Mesodermal cell (in vitro differentiated cells): ENCODE data around the gene CRYBG2.
A peak's percentile ranks its signal among the peaks of the same experiment; 100 is the strongest.
"Not testable (repeated sequence)": the region's sequence is repeated elsewhere in the genome, so short reads cannot be mapped to it uniquely, and the experiment has no call there.

Experiments
- H3K27ac ChIP-seq: 2 replicates; pipeline ENCODE4 v1.7.0; 2013; ENCODE audit warnings: mild to moderate bottlenecking, low read depth, low read length, moderate library complexity; ENCODE audit not compliant: severe bottlenecking
- H3K36me3 ChIP-seq: 2 replicates; pipeline ENCODE4 v1.7.1; 2013; ENCODE audit warnings: mild to moderate bottlenecking, low read length, moderate library complexity; ENCODE audit not compliant: control insufficient read depth, insufficient read depth
- H3K4me1 ChIP-seq: one replicate; pipeline ENCODE4 v1.7.1; 2013; ENCODE audit warnings: mild to moderate bottlenecking, low read length; ENCODE audit not compliant: insufficient read depth, control insufficient read depth, poor library complexity, severe bottlenecking
- H3K4me3 ChIP-seq: 2 replicates; pipeline ENCODE4 v1.7.0; 2013; ENCODE audit warnings: low read length, control low read depth, mild to moderate bottlenecking; ENCODE audit not compliant: insufficient read depth, poor library complexity, severe bottlenecking; ENCODE audit errors: extremely low read depth
- H3K9me3 ChIP-seq: 2 replicates; pipeline ENCODE4 v1.7.1; 2013; ENCODE audit warnings: mild to moderate bottlenecking, low read length, moderate library complexity; ENCODE audit not compliant: control insufficient read depth
- WGBS, 2 experiments: methylation state at CpG; one replicate each; pipeline ENCODE4 v1.1.5; 2013; ENCODE audit warnings: missing lambda C conversion rate in 2 of 2; ENCODE audit not compliant: insufficient coverage in 2 of 2; 5-methylcytosine and 5-hydroxymethylcytosine counted together

The CRYBG2 gene

DNA sequence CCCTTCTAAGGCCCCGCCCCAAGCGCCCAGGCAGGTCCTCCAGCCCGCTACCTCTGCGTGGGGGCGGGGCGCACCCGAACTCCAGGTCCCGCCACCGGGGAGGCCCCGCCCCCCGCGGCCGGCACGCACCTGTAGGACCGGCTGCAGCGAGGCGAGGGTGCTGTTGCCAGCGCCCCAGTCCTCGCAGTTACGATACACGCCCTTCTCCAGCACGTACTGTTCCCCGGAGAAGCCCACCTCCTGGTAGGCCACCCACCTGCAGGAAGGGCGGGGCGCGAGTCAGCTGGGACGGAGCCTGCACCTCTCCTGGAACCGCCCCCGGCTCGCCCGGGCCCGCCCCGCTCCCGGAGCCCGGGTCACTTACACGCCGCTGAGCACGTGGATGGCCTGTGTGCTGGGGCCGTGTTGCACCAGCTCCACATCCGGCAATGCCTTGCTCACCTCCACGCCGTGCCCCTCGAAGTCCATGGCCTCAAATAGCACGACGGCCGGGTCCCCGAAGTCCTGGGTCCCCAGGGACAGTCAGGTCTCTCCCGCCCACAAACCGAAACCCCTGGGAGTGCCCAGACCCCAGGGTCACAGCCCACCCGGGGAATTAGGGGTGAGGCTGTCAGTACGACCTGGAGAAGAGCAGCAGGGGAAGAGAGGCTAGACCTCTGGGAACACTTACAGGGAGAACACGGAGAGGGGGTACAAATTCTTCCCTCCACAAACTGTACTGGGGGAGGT is 17.3 kb downstream of the CRYBG2 start:
- WGBS, 2 experiments = 20 to 27% methylated on average over 37 of the region's 52 CpGs
- peaks cover 14% of the 10 kb centered on the region for H3K4me1 ChIP-seq
- H3K27ac ChIP-seq = no peak overlapping the region

DNA sequence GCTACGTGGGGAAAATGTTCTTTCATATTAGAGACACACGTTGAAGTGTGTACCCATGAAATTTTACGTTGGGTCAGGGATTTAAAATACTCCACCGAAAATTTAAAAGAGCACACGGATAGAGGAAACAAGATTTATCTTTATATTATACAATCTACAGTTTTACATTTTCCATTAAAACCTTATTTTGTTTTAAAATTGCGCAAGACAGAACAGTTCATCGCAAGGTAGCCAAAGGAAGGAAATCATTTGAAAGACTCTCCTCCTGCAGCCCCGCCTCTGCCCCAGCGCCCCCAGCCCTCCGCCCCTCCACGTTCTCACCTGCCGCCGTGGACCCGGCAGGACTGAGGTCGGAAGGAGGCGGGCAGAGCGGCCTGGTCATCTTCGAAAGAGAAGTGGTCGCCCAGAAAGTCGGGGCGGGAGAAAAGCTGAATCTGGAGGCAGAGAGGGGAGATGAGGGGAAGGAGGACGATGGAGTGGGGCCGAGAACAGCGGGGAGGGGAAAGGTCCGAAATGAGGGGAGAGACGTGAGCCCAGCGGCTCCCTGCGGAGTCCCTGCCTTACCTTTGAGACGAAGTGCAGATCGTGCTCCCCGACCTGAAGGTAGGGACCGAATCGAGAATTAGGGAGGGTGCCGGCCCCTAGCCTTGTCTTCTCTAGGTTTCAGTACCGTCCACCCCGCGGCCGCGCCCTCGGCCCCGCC is 18.0 kb downstream of the CRYBG2 start:
- Histone ChIP-seq H3K4me1 (peaks cover 14% of the 10 kb centered on the region), H3K4me3 (peak overlapping the region; percentile 52), H3K9me3 (no peaks in the 10 kb centered on the region), H3K36me3 (no peaks in the 10 kb centered on the region), H3K27ac (no peak overlapping the region)
- 1 to 3% methylated on average over 28 to 34 of the region's 41 CpGs for WGBS, 2 experiments

More for the DNA sequence above, 17.3 kb downstream of the CRYBG2 start:
- H3K36me3 ChIP-seq = no peaks in the 10 kb centered on the region
- H3K4me3 ChIP-seq = peak overlapping the region; percentile 52
- no peaks in the 10 kb centered on the region for H3K9me3 ChIP-seq

DNA sequence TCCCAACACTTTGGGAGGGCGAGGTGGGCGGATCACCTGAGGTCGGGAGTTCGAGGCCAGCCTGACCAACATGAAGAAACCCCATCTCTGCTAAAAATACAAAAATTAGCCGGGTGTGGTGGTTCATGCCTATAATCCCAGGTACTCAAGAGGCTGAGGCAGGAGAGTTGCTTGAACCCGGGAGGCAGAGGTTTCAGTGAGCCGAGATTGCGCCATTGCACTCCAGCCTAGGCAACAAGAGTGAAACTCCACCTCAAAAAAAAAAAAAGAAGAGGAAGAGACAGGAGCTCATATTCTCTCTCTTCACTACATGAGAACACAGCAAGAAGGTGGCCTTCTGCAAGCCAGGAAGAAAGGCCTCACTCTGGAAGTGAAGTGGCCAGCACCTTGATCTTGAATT is 20.6 kb downstream of the CRYBG2 start:
- 89 to 92% methylated on average over 4 to 5 of the region's 8 CpGs for WGBS, 2 experiments
- H3K27ac ChIP-seq, H3K4me3 ChIP-seq, H3K9me3 ChIP-seq, H3K36me3 ChIP-seq: not testable (repeated sequence)
- peaks cover 13% of the 10 kb centered on the region for H3K4me1 ChIP-seq

DNA sequence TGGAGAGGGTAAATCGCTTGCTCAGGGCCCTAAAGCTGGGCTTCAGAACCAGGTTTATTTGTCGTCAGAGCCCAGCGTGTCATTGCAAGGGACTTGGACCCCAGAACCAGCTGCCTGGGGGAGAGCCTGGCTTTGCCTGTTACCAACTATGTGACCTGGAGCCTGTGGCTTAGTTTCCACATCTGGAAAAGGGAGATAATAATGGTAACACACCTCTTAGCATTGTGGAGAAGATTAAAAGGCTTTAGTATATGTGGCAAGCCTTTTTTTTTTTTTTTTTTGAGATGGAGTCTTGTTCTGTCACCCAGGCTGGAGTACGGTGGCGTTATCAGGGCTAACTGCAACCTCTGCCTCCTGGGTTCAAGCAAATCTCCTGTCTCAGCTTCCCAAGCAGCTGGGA is 23.7 kb downstream of the CRYBG2 start:
- Histone ChIP-seq H3K4me3 (no peak overlapping the region), H3K27ac (no peak overlapping the region), H3K36me3 (no peaks in the 10 kb centered on the region), H3K9me3 (no peaks in the 10 kb centered on the region), H3K4me1 (peaks cover 12% of the 10 kb centered on the region)
- WGBS, 2 experiments = 92 to 94% methylated on average over 3 of the region's 5 CpGs

DNA sequence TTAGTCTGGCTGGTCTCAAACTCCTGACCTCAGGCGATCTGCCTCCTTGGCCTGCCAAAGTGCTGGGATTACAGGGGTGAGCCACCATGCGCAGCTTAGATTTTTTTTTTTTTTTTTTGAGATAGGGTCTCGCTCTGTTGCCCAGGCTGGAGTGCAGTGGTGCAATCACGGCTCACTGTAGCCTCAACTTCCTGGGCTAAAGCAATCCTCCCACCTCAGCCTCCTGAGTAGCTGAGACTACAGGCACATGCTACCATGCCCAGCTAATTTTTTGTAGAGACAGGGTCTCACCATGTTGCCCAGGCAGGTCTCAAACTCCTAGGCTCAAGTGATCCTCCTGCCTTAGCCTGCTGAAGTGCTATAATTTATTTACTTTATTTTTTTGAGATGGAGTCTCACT is 24.6 kb downstream of the CRYBG2 start:
- H3K9me3 ChIP-seq, H3K36me3 ChIP-seq, H3K4me3 ChIP-seq, H3K27ac ChIP-seq: not testable (repeated sequence)
- peaks cover 12% of the 10 kb centered on the region for H3K4me1 ChIP-seq
- WGBS, 2 experiments = 91 to 100% methylated on average over 1 to 3 of the region's 4 CpGs

DNA sequence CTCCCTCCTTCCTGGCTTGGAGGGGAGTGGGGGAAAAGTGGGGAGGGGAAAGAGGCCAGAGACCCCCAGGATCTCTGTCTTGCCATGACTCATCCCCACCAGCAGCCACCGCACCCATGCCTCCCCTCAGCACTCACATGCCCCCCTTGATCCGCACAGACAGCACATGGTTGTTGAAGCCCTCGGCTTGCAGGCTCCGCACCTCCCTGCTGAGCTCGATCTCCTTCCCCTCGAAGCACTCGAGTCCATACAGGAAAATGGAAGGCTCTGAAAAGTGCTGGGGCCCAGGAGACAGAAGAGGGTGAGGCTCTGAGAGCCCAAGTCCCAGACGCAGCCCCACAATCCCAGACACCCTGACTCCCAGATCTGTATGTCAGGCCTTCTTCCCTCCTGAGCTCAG is 25.3 kb downstream of the CRYBG2 start:
- no peaks in the 10 kb centered on the region for H3K9me3 ChIP-seq

DNA sequence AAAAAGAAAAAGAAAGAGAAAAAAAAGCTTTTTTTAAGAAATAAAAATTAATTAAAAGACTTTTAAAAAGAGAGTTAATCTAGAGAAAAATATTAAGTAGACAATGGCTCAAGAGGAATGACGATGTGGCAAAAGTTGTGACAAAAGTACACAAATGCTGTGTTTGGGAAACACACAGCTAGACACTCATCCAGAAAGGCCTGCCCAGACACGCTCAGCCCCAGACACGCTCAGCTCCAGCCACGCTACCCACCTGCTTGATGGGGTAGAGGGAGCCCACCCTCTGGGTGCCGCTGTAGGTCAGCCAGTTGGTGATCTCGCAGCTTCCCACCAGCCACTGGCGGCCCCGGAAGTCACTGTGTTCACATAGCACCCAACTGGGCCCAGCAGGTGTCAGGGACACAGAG is 26.0 kb downstream of the CRYBG2 start:
- peaks cover 12% of the 10 kb centered on the region for H3K4me1 ChIP-seq
- no peak overlapping the region for H3K4me3 ChIP-seq
- WGBS, 2 experiments = 79 to 88% methylated on average over 7 to 8 of the region's 8 CpGs
- peaks cover 3% of the 10 kb centered on the region for H3K36me3 ChIP-seq
- no peak overlapping the region for H3K27ac ChIP-seq
- no peaks in the 10 kb centered on the region for H3K9me3 ChIP-seq

More for the DNA sequence above, 25.3 kb downstream of the CRYBG2 start:
- Histone ChIP-seq H3K27ac (no peak overlapping the region), H3K36me3 (peaks cover 3% of the 10 kb centered on the region), H3K4me1 (peaks cover 12% of the 10 kb centered on the region), H3K4me3 (no peak overlapping the region)
- WGBS, 2 experiments = 81 to 90% methylated on average over 6 to 7 of the region's 8 CpGs

DNA sequence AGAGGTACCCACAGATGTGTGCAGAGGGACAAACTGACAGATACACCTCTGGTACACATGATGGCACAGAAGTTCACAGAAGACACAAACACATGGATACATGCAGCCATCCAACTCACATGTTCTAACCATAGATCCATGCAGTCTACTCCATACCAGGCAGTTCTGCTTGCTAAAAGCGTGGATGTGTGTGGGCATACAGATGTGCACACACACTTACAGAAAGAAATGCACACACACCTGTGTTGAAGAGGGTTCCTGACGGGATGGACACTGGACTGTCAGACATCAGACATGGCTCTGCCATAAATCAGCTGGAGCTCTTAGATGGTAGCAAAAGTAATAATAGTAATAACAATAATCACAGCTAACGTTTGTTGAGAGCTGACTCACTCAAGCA is 29.4 kb downstream of the CRYBG2 start:
- H3K4me3 ChIP-seq = no peak overlapping the region
- no peaks in the 10 kb centered on the region for H3K9me3 ChIP-seq
- peaks cover 3% of the 10 kb centered on the region for H3K36me3 ChIP-seq
- peaks cover 15% of the 10 kb centered on the region for H3K4me1 ChIP-seq
- no peak overlapping the region for H3K27ac ChIP-seq
- 83 to 100% methylated on average over 1 to 2 of the region's 3 CpGs for WGBS, 2 experiments

DNA sequence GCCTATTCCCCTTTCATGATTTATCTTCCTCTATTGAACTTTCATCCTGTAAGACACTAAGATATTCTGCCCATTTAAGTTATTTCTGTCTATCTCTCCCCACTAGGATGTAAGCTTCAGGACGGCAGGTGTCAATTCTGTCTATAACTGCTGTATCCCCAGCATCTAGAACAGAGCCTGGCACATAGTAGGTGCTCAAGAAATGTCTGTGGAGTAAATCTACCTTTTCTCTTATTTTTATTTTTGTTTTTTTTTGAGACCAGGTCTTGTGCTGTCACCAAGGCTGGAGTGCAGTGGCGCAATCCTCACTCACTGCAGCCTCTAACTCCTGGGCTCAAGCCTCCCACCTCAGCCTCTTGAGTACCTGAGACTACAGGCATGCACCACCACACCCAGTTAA is 30.5 kb downstream of the CRYBG2 start:
- no peak overlapping the region for H3K4me3 ChIP-seq
- H3K9me3 ChIP-seq = no peaks in the 10 kb centered on the region
- no peak overlapping the region for H3K27ac ChIP-seq
- peaks cover 7% of the 10 kb centered on the region for H3K4me1 ChIP-seq
- peaks cover 3% of the 10 kb centered on the region for H3K36me3 ChIP-seq
- 100% methylated on average over 1 of the region's 2 CpGs for WGBS, 2 experiments

DNA sequence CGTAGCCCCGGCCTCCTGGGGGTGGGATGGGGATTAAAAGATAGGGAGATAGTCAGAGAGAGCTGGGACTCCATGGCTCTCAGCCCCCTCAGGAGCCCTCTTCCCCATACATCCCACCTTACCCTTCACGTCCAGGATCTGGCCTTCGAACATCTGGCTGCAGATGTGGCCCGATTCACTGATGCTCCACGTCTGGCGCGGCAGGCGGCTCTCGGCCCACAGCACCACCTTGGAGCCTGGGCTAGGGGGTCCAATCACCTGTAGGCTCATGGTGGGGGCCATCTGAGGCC is 31.9 kb downstream of the CRYBG2 start:
- Histone ChIP-seq H3K4me1 (peaks cover 13% of the 10 kb centered on the region), H3K9me3 (no peaks in the 10 kb centered on the region), H3K27ac (no peak overlapping the region), H3K4me3 (no peak overlapping the region), H3K36me3 (peaks cover 3% of the 10 kb centered on the region)
- 93 to 94% methylated on average over 7 to 8 of the region's 10 CpGs for WGBS, 2 experiments
